Parathyroid adenoma (tissue), 2 donors: ENCODE measurements around the gene TYROBP.
"Not testable (repeated sequence)": the region's sequence is repeated elsewhere in the genome, so short reads cannot be mapped to it uniquely, and the experiment has no call there.

ENCODE experiments used
- H2AFZ ChIP-seq: fragments of 300-600 bp; sonication (generic); one replicate; pipeline ENCODE4 v1.7.0; 2017; ENCODE audit warnings: antibody characterized with exemption, mild to moderate bottlenecking
- H3K27ac ChIP-seq: fragments of 300-600 bp; sonication (generic); one replicate; pipeline ENCODE4 v1.7.0; 2017
- H3K27me3 ChIP-seq: fragments of 300-600 bp; sonication (generic); one replicate; pipeline ENCODE4 v1.7.0; 2017; ENCODE audit warnings: low read length; ENCODE audit not compliant: control insufficient read depth, insufficient read depth
- H3K36me3 ChIP-seq: fragments of 300-600 bp; sonication (generic); one replicate; pipeline ENCODE4 v1.7.0; 2017; ENCODE audit warnings: low read length; ENCODE audit not compliant: control insufficient read depth, insufficient read depth
- H3K4me1 ChIP-seq: fragments of 300-600 bp; sonication (generic); one replicate; pipeline ENCODE4 v1.7.0; 2017; ENCODE audit warnings: control low read depth
- H3K4me2 ChIP-seq: fragments of 300-600 bp; sonication (generic); one replicate; pipeline ENCODE4 v1.7.0; 2017; ENCODE audit warnings: low read length
- H3K4me3 ChIP-seq: fragments of 300-600 bp; sonication (generic); one replicate; pipeline ENCODE4 v1.7.0; 2017; ENCODE audit warnings: low read depth, low read length
- H3K79me2 ChIP-seq: fragments of 300-600 bp; sonication (generic); one replicate; pipeline ENCODE4 v1.7.0; 2017; ENCODE audit warnings: control low read depth
- H3K9ac ChIP-seq: fragments of 300-600 bp; sonication (generic); one replicate; pipeline ENCODE4 v1.7.0; 2017; ENCODE audit warnings: mild to moderate bottlenecking
- H3K9me3 ChIP-seq: fragments of 300-600 bp; sonication (generic); one replicate; pipeline ENCODE4 v1.7.0; 2017; ENCODE audit warnings: low read length; ENCODE audit not compliant: control insufficient read depth
- TF ChIP-seq, protein P1 (sequence below): fragments of 300-600 bp; sonication (generic); IDR thresholded peaks from one replicate; pipeline ENCODE4 v1.7.0; 2017; ENCODE audit warnings: antibody characterized with exemption, mild to moderate bottlenecking
- donor health status: primary hyperparathyroidism.

TYROBP gene

DNA sequence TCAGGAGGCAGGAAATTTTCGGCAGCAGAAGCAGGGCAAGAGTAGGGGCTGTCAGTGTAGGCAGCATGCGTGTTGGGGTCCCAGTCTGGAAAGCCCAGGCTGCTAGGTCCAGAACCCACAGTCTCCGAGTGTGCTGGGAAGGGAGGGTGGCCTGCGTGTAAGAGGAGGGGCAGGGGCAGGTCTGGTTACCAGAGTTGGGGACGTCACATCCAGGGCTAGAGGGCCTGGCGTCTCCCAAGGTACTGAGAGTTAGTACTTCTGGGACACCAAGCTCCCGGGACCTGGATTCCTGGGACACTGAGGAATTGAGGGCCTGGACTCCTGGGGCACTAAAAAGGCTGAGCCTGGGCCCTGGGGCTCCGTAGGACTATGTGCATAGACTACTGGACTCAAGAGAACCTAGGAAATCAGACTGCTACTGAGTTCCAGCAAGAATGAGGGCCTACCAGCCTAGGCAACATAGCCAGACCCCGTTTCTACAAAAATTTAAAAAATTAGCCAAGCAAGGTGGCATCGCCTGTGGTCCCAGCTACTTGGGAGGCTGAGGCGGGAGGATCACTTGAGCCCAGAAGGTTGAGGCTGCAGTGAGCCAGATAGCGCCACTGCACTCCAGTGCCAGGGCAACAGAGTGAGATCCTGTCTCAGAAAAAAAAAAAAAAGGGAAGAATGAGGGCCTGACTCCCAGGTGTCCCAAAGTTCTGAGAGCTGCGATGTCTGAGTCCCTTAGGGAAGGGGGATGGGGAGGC lies 10.2 kb downstream of the TYROBP start:
- no peaks in the 10 kb centered on the region for H3K79me2 ChIP-seq
- H3K9me3 ChIP-seq: no peaks in the 10 kb centered on the region
- TF ChIP-seq, protein P1, sequence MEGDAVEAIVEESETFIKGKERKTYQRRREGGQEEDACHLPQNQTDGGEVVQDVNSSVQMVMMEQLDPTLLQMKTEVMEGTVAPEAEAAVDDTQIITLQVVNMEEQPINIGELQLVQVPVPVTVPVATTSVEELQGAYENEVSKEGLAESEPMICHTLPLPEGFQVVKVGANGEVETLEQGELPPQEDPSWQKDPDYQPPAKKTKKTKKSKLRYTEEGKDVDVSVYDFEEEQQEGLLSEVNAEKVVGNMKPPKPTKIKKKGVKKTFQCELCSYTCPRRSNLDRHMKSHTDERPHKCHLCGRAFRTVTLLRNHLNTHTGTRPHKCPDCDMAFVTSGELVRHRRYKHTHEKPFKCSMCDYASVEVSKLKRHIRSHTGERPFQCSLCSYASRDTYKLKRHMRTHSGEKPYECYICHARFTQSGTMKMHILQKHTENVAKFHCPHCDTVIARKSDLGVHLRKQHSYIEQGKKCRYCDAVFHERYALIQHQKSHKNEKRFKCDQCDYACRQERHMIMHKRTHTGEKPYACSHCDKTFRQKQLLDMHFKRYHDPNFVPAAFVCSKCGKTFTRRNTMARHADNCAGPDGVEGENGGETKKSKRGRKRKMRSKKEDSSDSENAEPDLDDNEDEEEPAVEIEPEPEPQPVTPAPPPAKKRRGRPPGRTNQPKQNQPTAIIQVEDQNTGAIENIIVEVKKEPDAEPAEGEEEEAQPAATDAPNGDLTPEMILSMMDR: no peak
- H3K4me1 ChIP-seq: peaks cover 10% of the 10 kb centered on the region
- H3K4me2 ChIP-seq: peak overlapping the region; percentile 99
- no peaks in the 10 kb centered on the region for H3K27me3 ChIP-seq
- peak overlapping the region; percentile 73 for H3K4me3 ChIP-seq
- H3K36me3 ChIP-seq: no peaks in the 10 kb centered on the region
- no peak overlapping the region for H3K9ac ChIP-seq
- H3K27ac ChIP-seq: peak overlapping the region; percentile 81
- H2AFZ ChIP-seq: peak overlapping the region; percentile 97

DNA sequence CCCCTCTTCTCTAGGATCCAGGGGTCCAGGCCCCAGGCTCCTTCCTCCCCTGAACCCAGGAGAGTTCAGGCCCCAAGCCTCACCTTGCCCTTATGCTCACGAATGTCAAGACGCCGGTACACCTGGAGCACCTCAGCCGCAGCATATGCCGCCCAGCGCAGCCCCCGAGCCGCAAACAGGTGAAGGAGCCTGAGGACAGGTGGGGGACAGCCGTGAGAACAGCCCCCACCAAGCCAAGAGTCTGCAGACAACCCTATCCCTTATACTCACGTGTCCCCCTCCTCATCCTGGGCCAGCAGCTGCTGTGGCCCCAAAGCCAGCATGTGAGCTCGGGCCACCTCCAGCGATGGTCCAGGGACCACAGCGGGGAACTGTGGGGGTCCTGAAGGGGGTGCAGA lies 11.5 kb downstream of the TYROBP start:
- Histone ChIP-seq H3K36me3 (no peaks in the 10 kb centered on the region), H3K4me2 (no peak overlapping the region), H3K79me2 (no peaks in the 10 kb centered on the region), H3K9me3 (no peaks in the 10 kb centered on the region), H2AFZ (no peak overlapping the region), H3K4me1 (peaks cover 9% of the 10 kb centered on the region), H3K27me3 (no peaks in the 10 kb centered on the region), H3K27ac (no peak overlapping the region), H3K9ac (no peak overlapping the region), H3K4me3 (no peak overlapping the region)
- TF ChIP-seq, protein P1: no peak

DNA sequence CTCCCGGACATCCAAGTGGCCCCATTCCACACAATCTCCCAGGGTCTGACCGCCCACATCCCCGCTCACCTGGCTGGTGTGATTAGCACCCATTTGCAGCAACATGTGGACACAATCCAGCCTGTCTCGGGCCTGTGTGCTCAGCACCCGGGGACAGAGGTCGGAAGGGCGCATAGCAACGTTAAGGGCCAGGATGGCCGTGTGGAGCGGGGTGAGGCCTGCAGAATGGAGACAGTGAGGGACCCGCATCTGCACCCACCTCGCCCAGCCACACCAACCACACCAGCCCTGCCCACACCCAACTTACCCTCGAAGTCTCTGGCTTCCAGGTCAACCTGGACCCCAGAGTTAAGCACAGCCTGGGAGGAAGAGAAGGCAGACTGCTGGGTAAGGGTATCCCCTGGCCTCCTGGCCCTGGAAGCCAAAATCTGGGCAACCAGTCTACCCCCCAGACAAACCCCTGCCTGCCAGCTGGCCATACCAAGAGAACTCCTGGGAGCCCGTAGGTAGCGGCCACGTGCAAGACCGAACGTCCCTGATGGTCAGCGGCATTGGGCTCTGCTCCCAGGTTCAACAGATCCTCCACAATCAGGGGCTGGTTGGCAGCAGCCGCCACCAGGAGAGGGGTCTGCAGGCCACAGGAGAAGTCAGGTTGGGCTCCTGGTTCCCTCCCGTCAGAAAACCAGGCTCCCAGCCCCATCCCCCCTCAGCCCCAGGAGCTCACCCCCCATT lies 12.0 kb downstream of the TYROBP start:
- Histone ChIP-seq H3K4me2 (no peak overlapping the region), H3K36me3 (no peaks in the 10 kb centered on the region), H3K79me2 (no peaks in the 10 kb centered on the region), H3K4me1 (peaks cover 9% of the 10 kb centered on the region), H3K9ac (no peak overlapping the region), H3K9me3 (no peaks in the 10 kb centered on the region), H3K27me3 (no peaks in the 10 kb centered on the region), H3K4me3 (no peak overlapping the region), H2AFZ (no peak overlapping the region), H3K27ac (no peak overlapping the region)
- TF ChIP-seq, protein P1: no peak

DNA sequence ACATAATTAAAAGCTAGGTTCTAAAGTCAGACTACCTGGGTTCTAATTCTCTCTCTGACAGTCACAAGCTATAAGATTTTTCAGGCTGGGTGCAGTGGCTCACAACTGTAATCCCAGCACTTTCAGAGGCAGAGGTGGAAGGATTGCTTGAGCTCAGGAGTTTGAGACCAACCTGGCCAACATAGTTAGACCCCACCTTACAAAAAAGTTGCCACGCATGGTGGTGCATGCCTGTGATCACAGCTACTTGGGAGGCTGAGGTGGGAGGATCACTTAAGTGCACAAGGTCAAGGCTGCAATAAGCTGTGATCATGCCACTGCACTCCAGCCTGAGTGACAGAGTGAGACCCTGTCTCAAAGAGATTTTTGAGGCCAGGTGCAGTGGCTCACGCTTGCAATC lies 13.8 kb downstream of the TYROBP start:
- no peaks in the 10 kb centered on the region for H3K9me3 ChIP-seq
- peaks cover 9% of the 10 kb centered on the region for H3K4me1 ChIP-seq
- TF ChIP-seq, protein P1: no peak
- H3K4me2 ChIP-seq: no peak overlapping the region
- H3K27me3 ChIP-seq: no peaks in the 10 kb centered on the region
- no peaks in the 10 kb centered on the region for H3K79me2 ChIP-seq
- H3K36me3 ChIP-seq: no peaks in the 10 kb centered on the region
- no peak overlapping the region for H3K9ac ChIP-seq
- H2AFZ ChIP-seq: no peak overlapping the region
- H3K4me3 ChIP-seq: no peak overlapping the region
- H3K27ac ChIP-seq: no peak overlapping the region

DNA sequence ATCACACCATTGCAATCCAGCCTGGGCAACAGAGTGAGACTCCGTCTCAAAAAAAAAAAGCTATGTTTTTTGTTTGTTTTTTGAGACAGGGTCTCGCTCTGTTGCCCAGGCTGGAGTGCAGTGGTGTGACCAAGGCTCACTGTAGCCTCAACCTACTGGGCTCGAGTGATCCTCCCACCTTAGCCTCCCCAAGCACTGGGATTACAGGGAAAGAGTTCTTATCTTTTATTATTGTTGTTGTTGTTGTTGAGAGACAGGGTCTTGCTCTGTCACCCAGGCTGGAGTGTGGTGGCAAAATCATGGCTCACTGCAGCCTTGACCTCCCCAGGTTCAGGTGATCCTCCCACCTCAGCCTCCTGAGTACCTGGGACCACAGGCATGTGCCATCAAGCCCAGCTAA lies 16.3 kb downstream of the TYROBP start:
- H3K27ac ChIP-seq, H3K36me3 ChIP-seq, H3K4me1 ChIP-seq, H3K79me2 ChIP-seq, H3K4me2 ChIP-seq, H3K9ac ChIP-seq, H3K27me3 ChIP-seq, H3K9me3 ChIP-seq, H2AFZ ChIP-seq, H3K4me3 ChIP-seq: not testable (repeated sequence)
